HG03066 (cell line): ENCODE measurements around the gene ZDHHC9.
A peak's percentile ranks its signal among the peaks of the same experiment; 100 is the strongest.

Experiments
- ATAC-seq: cut with Tn5 transposase; IDR thresholded peaks from one replicate; pipeline ENCODE4 v1.9.1; 2021; ENCODE audit warnings: low read depth; ENCODE audit not compliant: unreplicated experiment

ZDHHC9 gene

DNA sequence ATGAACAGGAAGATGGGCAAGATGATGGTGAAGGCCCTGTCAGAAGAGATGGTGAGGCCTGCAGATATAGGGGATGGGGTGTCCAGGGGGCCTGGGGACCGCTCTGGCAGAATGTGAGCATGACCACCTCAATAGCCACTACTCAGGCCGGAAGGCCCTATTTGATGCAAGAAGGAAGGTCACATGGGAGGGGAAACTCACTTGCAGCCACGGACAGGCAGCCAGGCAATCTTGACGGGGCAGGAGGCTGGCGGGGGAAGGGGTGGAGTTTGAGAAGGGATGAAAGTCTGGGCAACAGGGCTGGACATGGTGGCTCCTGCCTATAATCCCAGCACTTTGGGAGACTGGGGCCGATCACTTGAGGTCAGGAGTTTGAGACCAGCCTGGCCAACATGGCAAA lies 55.2 kb downstream of the ZDHHC9 start:
- no peak for ATAC-seq

DNA sequence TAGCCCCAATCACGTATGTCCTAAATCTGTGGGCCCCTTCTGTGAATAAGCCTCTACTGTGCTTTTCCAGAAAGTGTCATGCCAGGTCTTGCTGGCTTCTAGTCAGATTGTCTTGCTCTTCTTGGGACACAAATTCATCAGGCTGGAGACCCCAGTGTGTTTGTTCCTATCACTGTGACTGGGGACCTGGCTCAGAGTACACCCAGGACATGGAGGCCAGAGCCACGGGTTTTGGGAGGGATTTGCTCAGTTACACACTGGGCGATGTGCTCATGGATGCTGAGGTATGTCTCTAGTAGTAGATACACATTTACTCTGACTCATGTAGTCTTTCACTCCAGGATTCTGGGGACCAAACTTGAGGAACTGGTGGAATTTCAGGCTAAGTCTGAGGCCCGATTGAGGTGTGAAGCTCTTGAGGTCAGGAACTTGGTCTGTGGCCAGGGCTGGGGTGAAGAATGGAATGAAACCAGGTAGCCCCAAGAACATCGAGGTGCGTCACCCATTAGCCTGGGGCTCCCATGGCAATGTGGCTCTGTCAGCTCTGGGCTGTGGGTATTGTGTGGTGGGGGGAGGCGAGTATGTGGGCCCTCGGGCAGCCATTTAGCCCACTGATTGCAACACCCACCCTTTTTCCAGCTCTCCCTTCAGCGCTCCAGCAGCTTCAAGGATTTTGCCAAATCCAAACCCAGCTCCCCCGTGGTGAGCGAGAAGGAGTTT lies 56.2 kb downstream of the ZDHHC9 start:
- no peak for ATAC-seq

DNA sequence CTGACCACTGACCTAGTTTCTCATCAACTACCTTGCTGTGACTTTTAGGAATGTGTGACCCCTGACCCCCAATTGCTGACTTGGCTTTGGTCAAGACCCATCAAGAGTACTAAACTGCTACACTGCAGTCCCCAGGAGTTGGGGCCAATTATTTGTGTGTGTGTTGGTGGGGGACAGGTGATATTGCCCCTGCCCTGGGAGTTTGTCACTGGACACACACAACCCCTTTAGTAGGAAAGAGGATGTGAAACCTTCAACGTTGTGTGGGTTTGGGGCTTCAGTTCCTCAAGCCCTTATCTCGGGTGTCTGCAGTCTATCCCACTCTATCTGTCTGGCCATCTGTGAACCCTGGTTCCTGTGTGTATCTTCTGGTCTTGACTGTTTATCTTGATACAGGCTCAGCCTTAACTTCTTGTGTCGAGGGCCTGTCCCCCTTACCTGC lies 57.5 kb downstream of the ZDHHC9 start:
- ATAC-seq, result peak; percentile 85

DNA sequence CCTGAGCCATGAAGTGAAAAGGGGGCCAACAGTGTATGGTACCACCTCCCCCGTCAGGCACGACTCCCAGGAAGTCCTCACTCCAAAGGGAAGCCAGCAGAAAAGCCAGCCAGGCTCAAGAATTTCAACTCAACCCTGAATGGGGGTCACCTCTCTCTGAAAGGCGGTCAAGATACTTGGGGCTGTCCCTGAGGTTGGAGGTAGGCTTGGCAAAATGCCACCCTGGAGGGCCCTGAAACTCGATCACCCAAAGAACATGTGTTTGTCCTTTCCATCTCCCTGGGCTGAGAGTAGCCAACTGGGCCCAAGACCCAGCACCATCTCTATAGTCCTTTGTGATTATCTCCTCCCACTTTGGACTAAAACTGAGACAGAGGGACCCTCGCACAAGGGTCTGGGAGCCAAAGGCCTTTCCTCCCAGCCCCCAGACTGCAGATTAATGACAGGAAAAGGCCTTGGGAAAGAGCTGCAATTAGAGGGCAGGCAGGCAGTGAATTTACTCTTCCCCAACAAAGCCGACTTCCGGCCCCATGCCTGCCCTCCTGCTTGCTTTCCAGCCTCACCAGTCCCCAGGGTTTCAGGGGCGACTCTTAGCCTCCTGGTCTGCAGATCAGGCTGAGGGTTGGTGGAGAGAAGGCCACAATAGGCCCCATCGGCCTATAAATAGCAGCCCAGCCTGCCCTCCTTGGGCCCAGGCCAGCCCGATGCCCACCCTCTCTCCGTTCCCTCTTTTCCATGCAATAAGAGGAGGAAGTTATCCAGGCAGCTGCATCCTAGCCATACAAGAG lies 58.3 kb downstream of the ZDHHC9 start:
- ATAC-seq, result no peak

DNA sequence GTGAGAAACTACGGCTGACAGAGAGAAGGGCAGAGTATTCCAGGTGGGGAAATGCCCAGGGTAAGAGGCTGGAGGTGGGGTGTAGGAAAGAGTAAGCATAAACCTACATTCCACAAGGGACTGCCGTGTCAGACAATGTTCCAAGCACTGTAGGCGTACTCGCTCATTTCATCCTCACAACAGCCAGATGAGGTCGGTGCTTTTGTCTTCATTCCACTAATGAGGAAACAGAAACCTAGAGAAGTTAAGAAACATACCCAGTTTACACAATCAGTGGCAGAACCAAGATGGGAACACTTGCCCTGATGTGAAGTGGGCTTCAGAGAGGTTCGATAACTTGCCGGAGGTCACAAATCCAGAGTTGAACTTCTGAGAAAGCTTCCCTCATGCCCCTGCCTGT lies 59.3 kb downstream of the ZDHHC9 start:
- ATAC-seq, result no peak

DNA sequence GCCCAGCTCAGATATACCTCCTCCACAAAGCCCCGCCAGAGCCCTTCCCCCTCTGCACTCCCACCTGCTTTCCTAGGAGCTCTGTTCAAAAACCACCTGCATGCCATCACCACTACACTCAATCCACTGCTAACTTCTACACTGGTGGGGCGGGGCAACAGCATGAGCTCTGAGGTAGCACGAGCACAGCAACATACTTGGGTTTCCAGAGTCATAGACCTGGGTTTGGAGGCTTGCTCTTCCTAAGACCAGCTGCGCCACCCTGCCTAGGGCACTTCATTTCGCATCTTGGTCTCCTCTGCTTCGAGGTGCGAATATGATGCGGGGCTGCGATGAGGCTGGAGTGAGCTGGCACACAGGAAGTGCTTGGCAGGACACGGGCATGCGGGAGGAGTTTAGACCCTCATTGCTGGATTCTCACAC lies 60.4 kb downstream of the ZDHHC9 start:
- no peak for ATAC-seq

DNA sequence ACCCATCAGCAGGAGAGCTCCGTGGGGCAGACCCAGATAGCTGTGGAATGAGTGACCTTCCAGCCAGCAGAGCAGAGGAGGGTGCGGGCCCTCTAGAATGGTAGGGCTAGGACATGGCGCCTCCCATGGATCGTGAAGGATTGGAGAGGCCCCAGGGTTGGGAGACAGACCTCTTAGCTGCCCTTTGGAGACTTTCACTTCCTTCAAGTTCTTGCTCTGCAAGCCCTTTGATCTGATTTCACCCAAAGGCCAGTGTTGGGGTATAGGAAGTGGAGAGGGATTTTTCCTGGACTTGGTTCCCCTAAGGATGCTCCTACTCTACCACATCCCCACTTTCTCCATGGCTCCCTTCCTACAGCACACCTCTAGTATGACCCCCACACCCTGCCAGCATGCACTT lies 61.0 kb downstream of the ZDHHC9 start:
- ATAC-seq, result no peak

DNA sequence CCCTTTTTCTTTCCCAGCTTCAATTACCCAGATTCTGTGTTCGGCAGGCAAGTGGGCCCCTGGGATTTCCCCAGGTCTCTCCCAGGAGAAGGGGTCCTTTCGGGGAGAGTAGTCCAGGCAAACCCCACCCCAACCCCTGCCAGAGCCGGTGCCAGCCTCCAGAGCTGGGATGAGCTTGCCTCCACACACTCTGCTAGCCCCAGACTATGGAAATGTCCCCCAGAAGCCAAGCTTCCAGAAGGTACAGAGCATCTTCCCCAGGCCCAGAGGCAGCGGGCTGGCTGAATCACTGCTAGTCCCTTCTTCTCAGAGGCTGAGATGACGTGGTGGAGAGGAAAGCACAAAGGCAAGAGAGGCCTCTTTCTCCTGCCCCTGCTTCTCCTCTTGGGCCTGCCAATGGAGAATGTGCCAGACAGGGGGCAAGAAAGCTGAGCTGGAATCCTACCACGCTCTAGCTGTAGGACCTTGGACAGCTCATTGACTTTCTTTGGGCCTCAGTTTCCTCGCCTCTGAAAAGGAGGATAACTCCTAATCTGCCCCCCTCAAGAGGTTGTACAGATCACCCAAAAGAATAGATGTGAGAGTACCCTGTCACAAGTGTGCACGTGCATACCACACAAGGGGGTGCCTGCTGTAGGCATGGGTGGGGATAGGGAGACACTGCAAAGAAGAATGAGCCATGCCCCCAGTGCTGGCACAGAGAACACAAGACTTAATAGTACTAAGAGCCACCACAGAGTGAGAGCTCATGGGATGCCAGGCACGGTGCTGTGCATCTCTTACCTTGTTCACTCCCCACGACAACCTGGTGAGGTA lies 61.8 kb downstream of the ZDHHC9 start:
- no peak for ATAC-seq

DNA sequence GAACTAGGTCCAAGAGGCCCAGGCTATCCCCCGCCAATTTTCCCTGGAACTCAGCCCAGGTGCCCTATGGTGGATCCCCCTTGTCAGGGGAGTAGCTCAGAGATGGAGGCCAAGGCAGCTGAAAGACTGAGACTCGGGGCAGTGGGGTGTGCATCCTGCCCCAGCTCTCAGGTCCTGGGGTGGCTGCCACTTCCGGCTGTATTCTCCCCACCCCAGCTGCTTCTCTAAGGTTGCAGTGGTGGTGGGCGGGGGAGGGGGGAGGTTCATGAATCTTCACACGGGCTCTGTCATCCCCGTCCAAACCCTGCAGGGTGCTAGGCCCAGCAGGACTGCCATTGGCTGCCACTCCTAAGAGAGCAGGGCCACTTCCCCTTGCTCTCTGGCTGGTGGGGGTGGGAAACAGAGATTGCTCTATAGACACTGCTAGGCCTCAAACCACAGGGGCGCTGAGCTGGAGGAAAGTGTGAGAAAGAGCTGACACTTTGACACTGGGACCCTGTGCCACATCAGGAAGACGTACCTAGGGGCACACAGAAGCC lies 62.5 kb downstream of the ZDHHC9 start:
- ATAC-seq, result peak; percentile 56

DNA sequence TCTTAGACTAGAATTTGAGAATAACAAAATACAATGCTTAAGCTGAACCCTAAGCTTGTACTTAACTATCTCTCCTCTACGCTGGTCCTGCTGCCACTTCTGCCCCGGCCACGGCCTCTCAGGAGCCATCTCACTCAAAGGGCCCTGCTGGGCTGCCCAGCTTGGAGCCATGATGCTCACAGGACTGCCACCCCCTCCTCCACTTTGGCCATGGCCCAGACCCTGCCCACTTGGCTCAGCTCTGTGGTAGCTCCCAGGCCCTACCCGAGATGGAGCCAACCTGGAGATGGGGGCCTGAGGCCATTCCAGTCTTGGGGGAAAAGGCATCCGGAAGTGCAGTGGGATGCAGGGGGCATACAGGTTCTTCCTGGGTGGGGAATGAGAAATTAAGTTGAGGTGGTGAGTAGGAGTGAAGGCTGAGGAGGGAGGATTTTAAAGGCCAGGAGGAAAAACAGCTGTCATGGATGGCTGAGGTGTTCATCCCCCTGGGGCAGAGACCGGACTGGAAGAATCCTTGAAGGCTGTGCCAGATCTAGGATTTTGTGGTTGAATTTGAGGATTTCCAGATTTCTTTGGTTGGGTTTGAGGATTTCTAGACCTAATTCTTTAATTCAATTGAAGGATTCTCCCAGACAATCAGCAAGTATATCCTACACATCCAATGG lies 63.1 kb downstream of the ZDHHC9 start:
- ATAC-seq, result no peak

DNA sequence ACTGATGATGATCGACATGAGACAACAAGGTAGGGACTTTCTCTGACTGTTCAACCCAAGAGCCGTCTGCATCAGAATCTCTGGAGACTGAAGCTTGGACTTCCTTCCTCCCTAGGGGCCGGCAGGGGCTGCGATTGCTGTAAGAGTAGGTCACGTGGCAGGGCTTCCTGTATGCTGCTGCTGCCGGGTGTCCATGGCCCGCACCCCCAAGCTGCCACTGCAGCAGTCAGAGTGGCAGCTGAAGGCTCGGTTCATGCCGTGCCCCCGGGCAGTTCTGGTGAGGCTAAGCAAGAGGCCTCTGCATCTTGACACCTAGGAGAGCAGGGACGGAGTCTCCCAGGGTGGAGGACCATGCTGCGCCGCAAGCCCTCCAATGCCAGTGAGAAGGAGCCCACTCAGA lies 63.9 kb downstream of the ZDHHC9 start, which contains the start of gene SASH3:
SASH3 (plus strand) TSS at position 203 of the 400 bp plus-strand sequence; CDS start at position 352, 149 bp downstream.
- peak; percentile 41 for ATAC-seq

DNA sequence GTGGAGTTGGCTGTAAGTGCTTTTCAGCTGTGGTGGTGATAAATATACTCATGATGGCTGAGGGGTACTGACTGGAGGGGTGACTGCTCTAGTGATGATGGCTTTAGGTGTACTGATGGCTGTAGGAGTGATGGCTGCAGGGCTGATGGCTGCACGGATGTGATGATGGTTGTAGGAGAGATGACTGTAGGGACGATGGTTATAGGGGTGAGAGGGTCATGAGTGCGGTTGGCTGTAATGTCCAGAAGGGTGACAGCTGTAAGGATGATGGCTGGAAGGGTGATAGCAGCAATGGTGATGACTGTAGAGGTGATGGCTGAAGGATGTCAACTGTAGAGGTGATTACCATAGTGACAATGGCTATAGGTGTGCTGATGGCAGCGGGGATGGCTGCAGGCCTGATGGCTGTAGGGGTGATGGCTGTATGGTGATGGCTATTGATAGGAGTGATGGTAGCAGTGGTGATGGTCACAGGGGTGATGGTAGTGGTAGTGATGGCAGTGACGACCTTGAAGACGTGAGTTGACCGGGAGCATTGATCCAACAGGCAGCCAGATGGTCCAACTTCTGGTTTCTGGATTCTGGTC lies 64.5 kb downstream of the ZDHHC9 start:
- no peak for ATAC-seq

DNA sequence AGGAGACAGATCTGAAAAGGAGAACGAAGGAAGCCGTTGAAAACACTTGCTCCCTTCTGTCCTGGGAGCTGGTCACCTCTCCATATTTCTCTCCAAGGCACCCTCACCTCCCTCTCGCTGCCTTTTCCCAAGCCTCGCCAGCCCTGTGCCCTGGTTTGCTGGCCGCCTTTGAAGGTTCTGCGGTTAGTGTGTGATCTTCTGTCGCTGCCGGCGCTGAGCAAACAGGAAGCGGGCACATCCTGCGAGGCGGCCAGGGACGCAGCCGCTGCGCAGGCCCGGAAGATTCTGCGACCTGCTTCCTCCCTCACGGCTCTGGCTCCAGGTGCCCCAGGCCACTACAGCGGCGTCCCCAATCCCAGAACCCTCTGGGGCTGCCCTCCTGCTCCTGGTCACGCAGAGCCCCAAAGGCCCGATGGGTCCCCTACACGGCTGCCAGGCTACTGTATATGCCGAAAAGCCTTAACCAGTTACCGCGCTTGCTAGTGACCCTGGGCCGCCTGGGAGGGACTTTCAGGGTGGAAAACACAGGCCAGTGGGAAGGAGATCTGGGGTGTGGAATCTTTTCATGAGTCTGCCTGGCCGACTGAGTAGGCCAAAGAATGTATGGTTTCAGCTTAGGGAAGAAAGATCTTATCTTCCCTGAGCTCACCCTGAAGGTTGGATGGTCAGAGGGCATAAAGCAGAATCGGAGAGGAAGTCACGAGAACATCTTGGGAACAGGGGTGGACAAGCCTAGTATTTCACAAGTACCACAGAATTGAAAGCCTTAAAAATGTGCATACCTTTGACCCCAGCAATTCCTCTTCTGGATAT lies 66.3 kb downstream of the ZDHHC9 start:
- ATAC-seq, result no peak

DNA sequence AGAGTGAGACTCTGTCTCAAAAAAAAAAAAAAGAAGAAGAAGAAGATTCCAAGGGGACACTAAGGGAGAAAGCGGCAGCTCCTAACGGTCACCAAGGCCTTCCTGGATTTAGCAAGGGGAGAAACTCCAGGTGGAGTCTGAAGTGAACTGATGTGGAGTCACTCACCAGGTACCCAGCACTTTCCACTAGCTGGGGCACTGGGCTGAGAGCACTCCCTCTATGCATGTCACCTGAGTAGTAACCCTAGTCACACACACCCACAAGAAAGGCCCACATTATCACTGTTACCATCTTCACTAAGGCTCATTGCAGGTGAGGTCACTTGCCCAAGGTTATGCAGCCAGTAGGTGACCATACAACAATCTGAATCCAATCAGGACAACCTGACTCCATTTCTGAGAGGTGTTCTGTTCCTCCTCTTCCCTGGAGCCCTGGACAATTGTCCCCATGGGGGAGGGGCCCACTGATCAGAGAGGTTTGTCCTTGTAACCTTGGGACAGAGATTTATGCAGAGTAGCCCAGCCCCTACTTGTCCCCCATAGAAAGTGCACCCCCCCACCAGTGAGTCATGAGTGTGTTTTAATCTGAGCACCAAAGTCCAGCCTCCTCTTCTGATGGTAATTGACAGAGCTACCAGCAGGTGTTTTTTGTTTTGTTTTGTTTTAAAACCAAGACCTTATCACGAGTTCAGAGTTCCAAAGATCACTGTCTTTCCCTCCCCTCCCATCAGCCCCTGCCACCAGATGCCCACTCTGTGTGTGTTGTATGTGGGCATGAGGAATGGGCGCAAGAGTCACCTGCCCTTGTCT lies 69.8 kb downstream of the ZDHHC9 start:
- no peak for ATAC-seq

DNA sequence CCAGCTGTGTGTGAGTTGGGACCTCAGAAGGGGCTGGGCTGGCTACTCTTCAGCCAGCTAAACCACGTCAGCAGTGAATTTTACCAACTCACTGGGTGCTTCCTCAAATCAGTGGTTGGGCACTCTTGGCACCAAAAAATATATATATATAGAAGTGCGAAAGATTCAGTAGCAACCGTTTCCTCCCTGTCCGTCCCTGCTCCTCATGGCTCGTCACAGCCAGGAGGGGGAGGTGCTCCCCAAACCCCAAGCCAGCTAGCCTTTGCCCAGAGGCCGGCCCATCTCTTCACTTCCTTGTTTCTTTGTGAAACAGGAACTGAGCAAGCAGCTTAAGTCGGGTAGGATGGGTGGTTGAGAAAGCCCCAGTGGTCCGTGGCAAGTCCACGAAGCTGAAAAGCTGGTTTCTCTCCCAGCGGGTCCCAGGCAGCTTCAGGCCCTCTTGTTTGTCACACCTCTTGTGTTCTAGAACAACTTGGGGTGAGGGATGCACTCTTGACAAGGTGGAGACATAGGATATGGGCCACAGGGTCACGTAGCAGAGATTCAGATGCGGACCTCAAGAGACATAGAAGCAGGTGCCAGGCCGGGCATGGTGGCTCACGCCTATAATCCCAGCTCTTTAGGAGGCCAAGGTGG lies 70.8 kb downstream of the ZDHHC9 start:
- peak; percentile 64 for ATAC-seq

DNA sequence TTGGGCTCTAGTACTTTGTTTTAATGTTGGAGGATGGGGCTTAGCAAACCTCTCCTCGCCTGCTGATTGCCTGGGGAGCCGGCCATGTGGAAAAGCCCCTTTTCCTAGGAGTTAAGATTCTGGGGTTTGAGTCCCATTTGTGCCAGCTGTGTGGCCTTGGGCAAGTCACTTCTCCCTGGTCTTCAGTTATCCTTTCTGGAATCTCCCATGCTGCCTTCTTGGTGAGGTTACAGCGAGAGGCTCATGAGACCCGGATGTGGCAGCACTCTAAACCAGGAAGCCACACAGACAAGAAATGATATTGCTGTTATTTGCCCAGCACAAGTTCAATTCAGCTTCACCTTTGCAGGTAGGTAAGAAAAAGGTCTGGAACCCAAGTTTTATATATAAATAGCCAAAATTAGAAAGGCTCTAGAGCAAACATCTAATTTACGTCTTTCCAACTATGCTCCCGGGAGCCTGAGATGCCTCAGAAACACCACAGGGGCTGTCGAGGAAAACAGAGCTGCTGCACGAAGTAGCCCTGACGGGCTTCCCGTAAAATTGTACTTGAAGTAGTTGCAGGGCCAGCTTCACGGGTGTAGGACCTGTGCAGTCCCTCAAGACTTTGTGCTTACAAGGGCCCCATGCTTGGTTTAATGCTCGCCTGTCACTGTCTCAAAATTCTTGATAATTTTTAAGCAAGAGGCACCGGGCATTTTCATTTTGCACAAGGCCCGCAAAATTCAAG lies 72.3 kb downstream of the ZDHHC9 start:
- no peak for ATAC-seq
